AG09319 (cell line): ENCODE measurements around the gene SYT14.
"Not testable (repeated sequence)": the region's sequence is repeated elsewhere in the genome, so short reads cannot be mapped to it uniquely, and the experiment has no call there.

Source experiments
- DNase-seq: peaks from one replicate; pipeline ENCODE4 v3.0.0-alpha.2; 2010; ENCODE audit warnings: low read depth; ENCODE audit errors: extremely low read depth
- TF ChIP-seq, protein P1 (sequence below): IDR thresholded peaks from 2 replicates; pipeline ENCODE4 v1.5.1; 2011; ENCODE audit warnings: low read depth, mild to moderate bottlenecking, inconsistent platforms, low read length, moderate library complexity

SYT14 gene

DNA sequence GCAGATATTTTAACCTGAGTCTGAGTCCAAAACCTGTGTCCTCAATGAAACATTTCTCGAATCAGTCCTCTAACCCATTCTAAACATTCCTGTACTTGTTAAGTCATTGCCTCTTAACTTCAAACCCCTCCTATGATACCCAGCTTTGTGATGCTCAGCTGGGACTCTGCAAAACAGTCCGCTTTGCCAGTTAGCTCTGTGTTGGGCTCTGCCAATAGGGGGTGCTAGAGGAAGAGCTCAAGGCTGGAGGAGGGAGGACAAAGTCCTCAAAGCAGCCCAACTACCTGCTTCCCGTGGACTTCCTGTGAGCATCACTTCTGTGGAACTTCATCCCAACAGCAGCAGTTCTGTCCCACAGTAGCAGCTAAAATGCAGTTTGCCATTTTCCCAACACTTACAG is 38.1 kb upstream of the SYT14 start:
- TF ChIP-seq, protein P1, sequence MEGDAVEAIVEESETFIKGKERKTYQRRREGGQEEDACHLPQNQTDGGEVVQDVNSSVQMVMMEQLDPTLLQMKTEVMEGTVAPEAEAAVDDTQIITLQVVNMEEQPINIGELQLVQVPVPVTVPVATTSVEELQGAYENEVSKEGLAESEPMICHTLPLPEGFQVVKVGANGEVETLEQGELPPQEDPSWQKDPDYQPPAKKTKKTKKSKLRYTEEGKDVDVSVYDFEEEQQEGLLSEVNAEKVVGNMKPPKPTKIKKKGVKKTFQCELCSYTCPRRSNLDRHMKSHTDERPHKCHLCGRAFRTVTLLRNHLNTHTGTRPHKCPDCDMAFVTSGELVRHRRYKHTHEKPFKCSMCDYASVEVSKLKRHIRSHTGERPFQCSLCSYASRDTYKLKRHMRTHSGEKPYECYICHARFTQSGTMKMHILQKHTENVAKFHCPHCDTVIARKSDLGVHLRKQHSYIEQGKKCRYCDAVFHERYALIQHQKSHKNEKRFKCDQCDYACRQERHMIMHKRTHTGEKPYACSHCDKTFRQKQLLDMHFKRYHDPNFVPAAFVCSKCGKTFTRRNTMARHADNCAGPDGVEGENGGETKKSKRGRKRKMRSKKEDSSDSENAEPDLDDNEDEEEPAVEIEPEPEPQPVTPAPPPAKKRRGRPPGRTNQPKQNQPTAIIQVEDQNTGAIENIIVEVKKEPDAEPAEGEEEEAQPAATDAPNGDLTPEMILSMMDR, result peak; percentile 21
- DNase-seq, result no peak

DNA sequence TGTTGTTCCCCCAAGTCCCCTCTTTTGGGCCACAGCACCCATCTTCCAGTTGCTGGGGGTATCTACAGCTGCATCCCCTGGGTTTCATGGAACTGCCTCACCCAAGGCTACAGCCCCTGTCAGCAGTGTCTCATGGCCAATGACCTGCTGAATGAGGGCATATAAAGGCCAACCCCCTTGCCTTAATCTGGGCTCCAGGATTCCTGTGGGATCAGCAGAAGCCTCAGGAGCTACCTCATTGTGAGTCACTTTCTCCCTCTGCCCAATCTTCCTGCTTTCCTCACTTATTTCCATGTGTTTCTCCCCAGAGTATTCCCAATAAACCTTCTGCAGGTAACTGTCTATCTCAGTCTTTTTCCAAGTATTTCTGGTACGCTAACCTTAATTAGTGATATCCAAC is 37.3 kb upstream of the SYT14 start:
- peak; percentile 19 for DNase-seq
- TF ChIP-seq, protein P1, result no peak

DNA sequence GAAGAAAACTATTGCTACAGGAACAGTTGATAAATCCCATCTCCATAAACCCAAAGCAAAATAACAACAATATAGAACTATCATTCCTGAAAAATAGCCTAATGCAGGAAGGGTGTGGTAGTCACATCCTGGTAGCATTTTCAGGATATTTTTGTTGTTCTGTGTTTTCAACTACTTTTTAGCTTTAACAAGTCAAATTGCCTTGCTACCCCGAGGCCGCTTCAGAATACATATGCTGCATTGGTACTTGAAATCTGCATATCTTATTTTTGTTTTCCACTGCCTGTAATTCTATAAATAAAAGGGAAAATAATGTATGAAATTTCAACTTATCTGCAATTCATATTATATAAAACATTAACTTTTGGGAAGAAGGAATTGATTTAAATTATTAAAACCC is 36.8 kb upstream of the SYT14 start:
- DNase-seq, result no peak

DNA sequence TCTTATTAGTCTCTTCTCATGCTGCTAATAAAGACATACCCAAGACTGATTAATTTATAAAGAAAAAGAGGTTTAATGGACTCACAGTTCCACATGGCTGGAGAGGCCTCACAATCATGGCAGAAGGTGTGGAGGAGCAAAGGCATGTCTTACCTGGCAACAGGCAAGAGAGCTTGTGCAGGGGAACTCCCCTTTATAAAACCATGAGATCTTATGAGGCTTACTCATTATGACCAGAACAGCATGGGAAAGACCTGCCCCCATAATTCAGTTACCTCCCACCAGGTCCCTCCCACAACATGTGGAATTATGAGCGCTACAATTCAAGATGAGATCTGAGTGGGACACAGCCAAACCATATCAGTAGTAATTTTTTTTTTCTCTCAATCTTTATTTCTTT is 33.2 kb upstream of the SYT14 start:
- not testable (repeated sequence) for DNase-seq

More for the DNA sequence above, 36.8 kb upstream of the SYT14 start:
- TF ChIP-seq, protein P1, result no peak

DNA sequence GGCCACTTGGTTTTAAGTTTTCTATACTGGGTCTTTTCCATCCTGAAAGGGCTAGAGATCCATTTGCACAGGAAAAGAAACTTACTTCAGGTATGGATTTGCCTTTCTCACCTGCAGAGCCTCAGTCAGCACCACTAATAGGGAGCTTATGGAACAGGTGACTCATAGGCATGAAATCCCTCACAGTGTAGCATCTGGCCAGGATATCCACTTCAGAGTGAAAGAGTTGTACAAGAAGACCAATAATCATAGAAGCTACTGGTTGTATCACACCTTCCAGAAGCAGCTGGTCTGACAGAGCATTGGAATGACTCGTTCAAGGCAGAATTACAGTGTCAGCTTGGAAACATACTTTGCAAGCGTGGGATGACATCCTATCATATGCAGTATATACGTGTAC is 26.3 kb upstream of the SYT14 start:
- no peak for DNase-seq
- TF ChIP-seq, protein P1, result no peak

DNA sequence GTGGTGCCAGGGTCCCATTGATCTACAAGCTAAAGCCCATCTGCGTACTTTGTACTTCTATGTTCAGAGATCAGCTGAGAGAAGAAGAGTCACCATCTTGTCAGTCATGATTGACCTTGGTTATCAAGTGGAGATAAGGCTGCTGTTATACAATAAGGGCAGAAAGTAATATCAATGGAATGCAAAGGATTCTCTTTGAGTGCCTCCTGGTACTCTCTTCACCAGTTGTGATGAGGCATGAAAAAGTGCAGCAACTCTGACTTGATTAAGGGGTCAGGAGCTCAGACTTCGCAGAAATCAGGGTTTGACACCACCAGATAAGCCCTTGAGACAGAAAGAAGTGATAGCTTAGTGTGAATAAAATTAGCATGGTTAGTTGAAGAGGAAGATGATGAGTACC is 25.7 kb upstream of the SYT14 start:
- no peak for DNase-seq
- TF ChIP-seq, protein P1, result no peak

DNA sequence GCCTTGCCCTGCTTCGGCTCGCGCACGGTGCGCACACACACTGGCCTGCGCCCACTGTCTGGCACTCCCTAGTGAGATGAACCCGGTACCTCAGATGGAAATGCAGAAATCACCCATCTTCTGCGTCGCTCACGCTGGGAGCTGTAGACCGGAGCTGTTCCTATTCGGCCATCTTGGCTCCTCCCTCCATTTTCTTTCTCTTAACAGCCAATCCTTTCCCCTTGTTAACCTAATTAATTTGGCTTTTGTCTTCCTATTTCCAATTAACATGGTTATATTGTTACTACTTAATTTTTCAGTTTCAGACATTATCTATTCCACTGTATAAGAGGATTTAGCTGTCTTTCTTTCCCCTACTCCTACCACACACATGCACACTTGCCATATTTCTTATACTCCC is 18.4 kb upstream of the SYT14 start:
- not testable (repeated sequence) for DNase-seq

DNA sequence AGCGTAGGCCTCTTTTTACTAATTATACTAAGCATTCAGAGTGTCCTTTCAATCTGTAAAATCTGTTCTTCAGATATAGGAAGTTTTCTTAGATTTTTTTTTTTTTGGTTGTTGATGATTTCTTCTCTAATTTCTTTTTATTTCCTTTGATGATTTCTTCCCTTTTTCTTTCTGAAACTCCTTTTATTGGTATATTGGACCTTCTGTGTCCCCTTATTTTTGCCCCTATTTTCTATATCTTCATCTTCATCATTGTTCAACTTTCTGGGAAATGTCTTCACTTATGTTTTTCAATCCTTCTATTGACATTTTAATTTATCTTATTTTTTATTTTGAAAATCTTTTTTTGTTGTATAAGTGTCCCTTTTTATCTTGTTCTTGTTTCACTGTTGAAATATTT is 17.2 kb upstream of the SYT14 start:
- TF ChIP-seq, protein P1, result no peak
- no peak for DNase-seq

DNA sequence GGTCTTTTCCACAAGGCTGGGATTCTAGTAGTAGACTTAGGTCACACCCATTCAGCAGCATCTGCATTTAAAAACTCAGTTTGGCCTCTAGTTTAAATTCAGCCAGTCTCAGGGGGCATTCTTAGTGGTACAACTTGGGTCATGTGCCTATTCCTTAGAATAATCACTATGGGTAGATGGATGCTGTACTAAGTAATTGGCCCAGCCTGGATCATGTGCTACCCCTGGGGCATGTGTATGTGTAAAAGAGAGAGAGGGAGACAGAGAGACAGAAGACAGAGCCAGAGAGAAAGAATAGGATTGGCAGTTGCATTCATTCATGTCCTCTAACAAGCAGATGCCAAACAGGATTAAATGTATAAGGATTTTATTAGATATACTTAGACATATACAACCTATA is 13.6 kb upstream of the SYT14 start:
- no peak for DNase-seq
- TF ChIP-seq, protein P1, result no peak
